ENCODE measurements around the gene CRYBG2.

The CRYBG2 gene

GRCh38 chr1:26275580-26276431, 78.1 kb downstream of the CRYBG2 start:
- no peaks in the 10 kb centered on the region for H3K27me3 ChIP-seq (ENCODE audit: insufficient read depth, low read length, poor library complexity)
- H3K9ac ChIP-seq (ENCODE audit: low read depth, low read length), result 0 out of 2 replicates have a peak overlapping the region, but pooled peaks have one; percentile 4
- peaks cover 20% of the 10 kb centered on the region for H3K79me2 ChIP-seq (ENCODE audit: insufficient read depth, low read length)
- H2AFZ ChIP-seq (ENCODE audit: low read depth, low read length), result no peak overlapping the region
- peak overlapping the region; percentile 24 for H3K27ac ChIP-seq (ENCODE audit: low read length)
- H4K20me1 ChIP-seq (ENCODE audit: insufficient read depth, low read length), result peaks cover 10% of the 10 kb centered on the region; the same call in 1 of the 2 replicates
- DNase-seq (peak; percentile 80), ATAC-seq (ENCODE audit: insufficient read depth, low read depth) (peak; percentile 25; the same call in 2 of the 3 replicates)
- TF ChIP-seq CTCF (IDR thresholded peaks at IDR 0.05; ENCODE audit: borderline replicate concordance, extremely low read depth, low read length, poor library complexity, severe bottlenecking), result peak; percentile 88
- no peak for TF ChIP-seq EZH2 (IDR thresholded peaks at IDR 0.05; ENCODE audit: borderline replicate concordance, low read depth, low read length, severe bottlenecking)
- peaks cover 32% of the 10 kb centered on the region for H3K4me1 ChIP-seq (ENCODE audit: insufficient read depth, low read length)
- H3K36me3 ChIP-seq (ENCODE audit: insufficient read depth, low read length), result peaks cover 75% of the 10 kb centered on the region
- H3K9me3 ChIP-seq (ENCODE audit: insufficient read depth, low read length, severe bottlenecking), result no peaks in the 10 kb centered on the region
- H3K4me2 ChIP-seq (ENCODE audit: insufficient read depth, low read length), result no peak overlapping the region
- no peak overlapping the region for H3K4me3 ChIP-seq (ENCODE audit: low read depth in 1 of 2, low read length in 2 of 2)

GRCh38 chr1:26274801-26275425, 79.0 kb downstream of the CRYBG2 start:
- Histone ChIP-seq H4K20me1 (ENCODE audit: insufficient read depth, low read length) (peaks cover 5% of the 10 kb centered on the region; the same call in 1 of the 2 replicates), H3K36me3 (ENCODE audit: insufficient read depth, low read length) (peaks cover 76% of the 10 kb centered on the region), H3K27ac (ENCODE audit: low read length) (no peak overlapping the region), H3K9ac (ENCODE audit: low read depth, low read length) (no peak overlapping the region), H2AFZ (ENCODE audit: low read depth, low read length) (no peak overlapping the region), H3K4me2 (ENCODE audit: insufficient read depth, low read length) (no peak overlapping the region), H3K4me3 (ENCODE audit: low read depth in 1 of 2, low read length in 2 of 2) (no peak overlapping the region), H3K4me1 (ENCODE audit: insufficient read depth, low read length) (peaks cover 25% of the 10 kb centered on the region), H3K9me3 (ENCODE audit: insufficient read depth, low read length, severe bottlenecking) (no peaks in the 10 kb centered on the region), H3K27me3 (ENCODE audit: insufficient read depth, low read length, poor library complexity) (no peaks in the 10 kb centered on the region), H3K79me2 (ENCODE audit: insufficient read depth, low read length) (peaks cover 11% of the 10 kb centered on the region)
- TF ChIP-seq EZH2 (IDR thresholded peaks at IDR 0.05; ENCODE audit: borderline replicate concordance, low read depth, low read length, severe bottlenecking), result no peak
- TF ChIP-seq CTCF (IDR thresholded peaks at IDR 0.05; ENCODE audit: borderline replicate concordance, extremely low read depth, low read length, poor library complexity, severe bottlenecking), result no peak
- DNase-seq (no peak), ATAC-seq (ENCODE audit: insufficient read depth, low read depth) (no peak)
